Iris pigment epithelial cell (primary cell): ENCODE data around the gene TNK1.
A peak's percentile ranks its signal among the peaks of the same experiment; 100 is the strongest.
"Not testable (repeated sequence)": the region's sequence is repeated elsewhere in the genome, so short reads cannot be mapped to it uniquely, and the experiment has no call there.

ENCODE experiments used
- DNase-seq: peaks from one replicate; pipeline ENCODE4 v3.0.0-alpha.2; 2011; ENCODE audit warnings: low read depth

TNK1 gene

DNA sequence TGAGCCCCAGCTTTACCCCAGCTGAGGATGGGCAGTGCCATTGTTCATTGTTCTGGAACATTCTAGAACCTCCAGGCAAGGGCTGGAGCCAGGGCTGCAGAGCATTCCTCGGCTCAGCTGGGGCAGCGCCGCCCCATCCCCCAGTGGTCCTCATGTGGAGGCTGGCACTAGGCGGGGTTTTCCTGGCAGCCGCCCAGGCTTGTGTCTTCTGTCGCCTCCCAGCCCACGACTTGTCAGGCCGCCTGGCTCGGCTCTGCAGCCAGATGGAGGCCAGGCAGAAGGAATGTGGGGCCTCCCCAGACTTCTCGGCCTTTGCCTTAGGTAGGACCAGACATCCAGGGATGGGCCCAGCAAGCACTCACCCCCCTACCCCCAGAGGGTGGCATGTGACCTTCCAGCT lies 25.8 kb upstream of the TNK1 start, which contains the start of gene TMEM95:
Gene TMEM95, plus strand, starts transcription at position 104 of the 400 bp plus-strand sequence. Its CDS starts 49 bp downstream, at position 153.
- no peak for DNase-seq

DNA sequence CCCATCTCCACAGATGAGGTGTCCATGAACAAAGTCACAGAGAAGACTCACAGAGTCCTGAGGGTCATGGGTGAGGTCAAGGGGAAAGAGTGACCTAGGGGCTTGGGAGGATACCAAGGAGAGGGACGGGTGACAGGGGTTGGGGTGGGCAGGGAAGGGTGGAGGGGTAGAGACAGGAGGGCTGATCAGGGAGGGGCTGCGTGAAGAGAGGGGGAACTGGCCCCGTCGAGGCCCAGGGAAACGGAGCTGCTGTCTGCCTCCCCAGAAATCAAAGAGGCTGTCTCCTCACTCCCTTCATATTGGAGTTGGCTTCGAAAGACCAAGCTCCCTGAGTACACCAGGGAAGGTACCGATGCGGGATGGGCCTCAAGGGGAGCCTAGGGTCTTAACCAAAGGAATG lies 25.3 kb upstream of the TNK1 start:
- no peak for DNase-seq

DNA sequence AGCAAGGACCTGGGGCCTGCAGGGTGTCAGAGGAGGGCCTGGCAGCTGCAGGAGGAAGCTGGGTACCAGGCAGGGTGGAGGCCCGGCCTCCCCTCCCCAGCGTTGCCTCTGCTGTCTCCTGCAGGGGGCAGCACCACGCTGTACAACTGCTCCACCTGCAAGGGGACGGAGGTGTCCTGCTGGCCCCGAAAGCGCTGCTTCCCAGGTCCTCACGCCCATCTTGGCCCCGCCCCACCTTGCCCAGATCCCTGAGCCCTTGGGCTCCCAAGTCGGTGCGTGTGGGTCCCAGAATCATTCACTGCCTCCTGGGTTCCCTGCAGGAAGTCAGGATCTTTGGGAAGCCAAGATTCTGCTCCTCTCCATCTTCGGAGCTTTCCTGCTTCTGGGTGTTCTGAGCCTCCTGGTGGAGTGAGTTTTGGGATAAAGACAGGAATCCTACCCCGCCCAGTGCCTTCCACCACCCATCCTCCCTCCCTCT lies 24.8 kb upstream of the TNK1 start:
- DNase-seq = peak; percentile 56

DNA sequence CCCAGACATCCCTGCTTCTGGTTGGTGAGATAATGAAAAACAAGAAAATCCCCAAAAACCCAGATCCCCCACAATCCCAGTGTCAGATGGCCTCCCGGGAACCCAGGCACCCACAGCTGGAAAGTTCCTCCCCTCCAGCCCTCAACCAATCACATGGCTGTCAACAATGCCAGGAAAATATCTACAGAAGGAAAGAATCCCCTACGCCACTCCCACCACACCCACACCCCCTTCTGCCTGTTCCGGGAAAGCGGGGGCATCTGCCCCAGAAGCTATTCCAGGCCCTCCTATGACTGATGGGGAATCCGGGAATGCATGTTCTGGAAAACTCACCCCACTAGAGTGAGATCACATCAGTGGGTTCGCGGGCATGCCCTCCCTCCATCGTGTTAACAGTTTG lies 24.1 kb upstream of the TNK1 start:
- no peak for DNase-seq

DNA sequence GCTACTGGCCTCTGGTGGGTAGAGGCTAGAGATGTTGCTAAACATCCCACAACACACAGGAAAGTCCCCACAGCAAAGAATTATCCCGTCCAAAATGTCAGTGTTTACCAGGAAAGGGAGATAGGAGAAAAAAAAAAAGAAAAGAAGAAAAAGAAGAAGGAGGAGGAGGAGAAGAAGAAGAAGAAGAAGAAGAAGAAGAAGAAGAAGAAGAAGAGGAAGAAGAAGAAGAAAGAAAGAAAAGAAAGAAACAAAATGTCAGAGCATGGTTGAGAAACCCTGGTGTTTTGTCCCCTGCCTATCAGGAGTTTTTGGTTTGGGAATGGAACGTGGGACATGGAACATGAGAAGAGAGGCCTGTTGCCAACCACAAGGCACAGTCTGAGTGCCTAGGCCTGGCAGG lies 23.5 kb upstream of the TNK1 start:
- DNase-seq = no peak

DNA sequence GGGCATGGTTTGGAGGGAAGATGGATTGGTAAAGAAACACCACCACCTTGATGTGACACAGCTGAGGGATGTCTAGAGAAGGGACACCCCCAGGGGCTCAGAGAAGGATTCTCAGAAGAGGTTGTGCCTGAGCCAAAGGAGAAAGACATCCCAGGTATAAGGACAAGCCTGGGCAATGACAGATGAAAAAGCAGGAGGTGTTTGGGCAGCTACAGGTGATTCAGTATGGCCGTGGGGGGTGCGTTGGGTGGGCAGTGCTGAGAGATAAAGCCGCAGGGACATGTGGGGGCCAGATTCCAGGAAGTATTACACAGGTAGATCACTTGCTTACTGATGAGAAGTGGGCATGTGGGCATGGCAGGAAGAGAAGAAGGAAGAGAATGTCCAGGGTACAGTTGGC lies 19.0 kb upstream of the TNK1 start:
- DNase-seq = no peak

DNA sequence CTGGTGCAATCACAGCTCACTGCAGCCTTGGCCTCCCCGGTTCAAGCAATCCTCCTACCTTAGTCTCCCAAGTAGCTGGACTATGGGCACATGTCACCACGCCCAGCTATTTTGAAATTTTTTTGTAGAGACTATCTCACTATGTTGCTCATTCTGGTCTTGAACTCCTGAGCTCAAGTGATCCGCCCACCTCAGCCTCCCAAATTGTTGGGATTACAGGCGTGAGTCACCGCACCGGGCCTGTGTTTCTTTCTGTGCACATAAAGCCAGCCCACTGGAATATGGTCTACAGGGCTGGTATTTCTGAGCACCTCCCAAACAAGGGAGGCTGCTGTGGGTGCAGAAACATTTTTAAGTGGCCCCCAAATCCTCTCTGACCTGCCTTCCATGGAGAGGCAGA lies 17.6 kb upstream of the TNK1 start:
- DNase-seq = no peak

DNA sequence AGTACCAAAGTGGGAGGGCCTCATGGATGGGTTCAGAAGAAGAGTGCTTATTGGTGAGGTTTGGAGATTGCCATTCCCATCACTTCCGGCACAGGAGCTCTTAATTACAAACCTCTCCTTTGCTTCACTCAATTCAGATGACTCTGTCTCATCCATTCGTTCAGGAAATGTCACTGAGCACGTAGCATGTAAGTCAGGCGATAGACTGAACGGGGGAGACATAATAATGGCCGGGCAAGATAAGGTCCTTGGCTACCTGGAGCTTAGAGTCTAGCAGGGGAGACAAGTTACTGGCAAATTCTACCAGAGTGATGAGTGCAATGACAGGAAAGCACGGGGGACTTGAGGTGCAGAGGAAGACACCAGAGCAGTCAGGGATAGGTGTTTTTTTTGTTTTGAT lies 14.9 kb upstream of the TNK1 start:
- not testable (repeated sequence) for DNase-seq

DNA sequence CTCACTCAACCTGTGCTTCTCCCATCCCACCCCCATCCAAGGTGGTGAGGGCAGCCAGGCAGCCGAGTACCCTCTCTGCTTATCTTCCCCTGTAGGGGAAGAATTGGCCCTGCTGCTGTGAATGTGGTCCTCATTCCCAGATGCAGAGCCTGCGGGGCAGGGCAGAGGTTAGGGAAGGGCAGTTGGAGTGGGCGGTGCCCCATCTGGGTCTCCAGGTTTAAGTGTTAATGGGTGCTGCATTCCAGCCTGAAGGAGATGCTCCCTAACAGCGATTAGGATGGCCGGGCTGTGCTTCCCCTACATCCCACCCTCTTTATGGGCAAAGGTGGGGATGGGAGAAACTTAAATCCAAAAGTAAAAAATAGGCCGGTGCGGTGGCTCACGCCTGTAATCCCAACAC lies 13.8 kb upstream of the TNK1 start:
- DNase-seq = no peak

DNA sequence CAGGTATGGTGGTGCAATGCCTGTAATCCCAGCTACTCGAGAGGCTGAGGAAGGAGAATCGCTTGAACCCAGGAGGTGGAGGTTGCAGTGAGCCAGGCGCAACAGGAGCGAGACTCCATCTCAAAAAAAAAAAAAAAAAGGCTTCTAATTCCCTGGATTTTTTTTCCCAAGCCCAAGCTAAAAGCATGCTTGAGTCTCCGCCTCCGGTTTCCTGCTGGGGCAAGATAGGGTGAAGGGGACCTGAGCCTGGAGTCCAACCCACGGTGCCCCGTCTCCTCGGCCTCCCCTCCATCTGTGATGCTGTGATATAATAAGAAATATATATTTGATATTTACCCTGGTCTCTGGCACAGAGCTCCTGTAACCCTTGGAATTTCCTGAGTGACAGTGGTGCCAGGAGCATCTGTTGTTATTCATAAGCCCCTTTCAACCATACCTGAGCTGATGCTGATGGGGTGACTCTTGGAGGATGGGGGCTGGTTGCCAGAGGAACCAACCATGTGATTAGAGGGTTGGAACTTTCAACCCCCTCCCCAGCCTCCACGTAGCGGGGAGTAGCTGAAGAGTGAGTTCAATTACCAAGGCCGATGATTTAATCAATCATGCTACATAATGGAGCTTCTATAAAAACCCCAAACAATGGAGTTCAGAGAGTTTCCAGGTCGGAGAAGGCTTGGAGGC lies 12.8 kb upstream of the TNK1 start:
- DNase-seq = no peak

DNA sequence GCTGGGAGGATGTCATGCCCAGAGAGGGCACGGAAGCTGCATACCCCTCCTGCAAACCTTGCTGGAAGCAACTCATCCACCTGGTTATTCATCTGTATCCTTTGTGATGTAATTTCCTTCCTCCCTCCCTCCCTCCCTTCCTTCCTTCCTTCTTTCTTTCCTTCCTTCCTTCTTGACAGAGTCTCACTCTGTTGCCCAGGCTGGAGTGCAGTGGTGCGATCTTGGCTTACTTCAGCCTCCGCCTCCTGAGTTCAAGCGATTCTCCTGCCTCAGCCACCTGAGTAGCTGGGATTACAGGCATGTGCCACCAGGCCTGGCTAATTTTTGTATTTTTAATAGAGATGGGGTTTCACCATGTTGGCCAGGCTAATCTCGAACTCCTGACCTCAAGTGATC lies 12.3 kb upstream of the TNK1 start:
- not testable (repeated sequence) for DNase-seq

DNA sequence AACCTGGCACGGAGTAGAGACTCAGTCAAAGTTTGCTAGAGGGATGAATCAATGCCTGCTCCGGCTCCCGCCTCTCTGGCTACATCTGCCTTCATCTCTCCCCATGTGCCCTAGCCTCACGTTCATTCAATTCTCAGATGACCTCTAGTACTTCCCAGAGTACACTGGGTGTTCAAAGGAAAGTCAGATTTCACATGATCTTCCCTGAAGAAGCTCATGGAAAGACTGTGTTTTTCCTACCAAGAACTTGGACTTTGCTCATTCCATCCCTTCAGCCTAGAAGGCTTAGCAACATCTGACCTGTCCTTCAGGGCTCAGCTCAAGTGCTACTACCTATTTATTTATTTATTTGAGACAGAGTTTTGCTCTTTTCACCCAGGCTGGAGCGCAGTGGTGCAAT lies 11.1 kb upstream of the TNK1 start:
- no peak for DNase-seq

DNA sequence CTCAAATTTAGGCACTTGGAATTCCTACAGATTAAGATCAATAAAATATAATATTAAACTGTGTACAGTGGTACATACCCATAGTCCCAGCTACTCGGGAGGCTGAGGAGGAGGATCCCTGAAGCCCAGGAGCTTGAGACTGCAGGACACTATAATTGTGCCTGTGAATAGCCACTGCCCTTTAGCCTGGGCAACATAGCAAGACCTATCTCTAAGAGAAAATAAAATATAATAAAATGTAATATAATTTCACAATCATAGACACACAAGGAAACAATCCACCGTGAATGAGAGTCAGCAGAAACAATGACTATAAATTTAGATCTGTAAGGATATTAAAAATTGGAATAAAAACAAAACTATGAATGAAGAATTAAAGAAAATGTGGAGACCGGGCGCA lies 10.0 kb upstream of the TNK1 start:
- DNase-seq = no peak

DNA sequence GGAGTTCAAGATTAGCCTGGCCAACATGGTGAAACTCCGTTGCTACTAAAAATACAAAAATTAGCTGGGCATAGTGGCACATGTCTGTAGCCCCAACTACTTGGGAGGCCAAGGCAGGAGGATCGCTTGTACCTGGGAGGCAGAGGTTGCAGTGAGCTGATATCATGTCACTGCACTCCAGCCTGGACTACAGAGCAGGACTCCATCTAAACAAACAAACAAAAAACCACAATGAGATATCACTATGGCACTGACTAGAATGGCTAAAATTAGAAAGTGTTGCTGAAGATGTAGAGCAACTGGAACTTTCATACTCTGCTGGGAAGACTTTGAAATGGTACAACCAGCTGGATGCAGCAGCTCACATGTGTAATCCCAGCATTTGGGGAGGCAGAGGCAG lies 6.5 kb upstream of the TNK1 start:
- DNase-seq = no peak

DNA sequence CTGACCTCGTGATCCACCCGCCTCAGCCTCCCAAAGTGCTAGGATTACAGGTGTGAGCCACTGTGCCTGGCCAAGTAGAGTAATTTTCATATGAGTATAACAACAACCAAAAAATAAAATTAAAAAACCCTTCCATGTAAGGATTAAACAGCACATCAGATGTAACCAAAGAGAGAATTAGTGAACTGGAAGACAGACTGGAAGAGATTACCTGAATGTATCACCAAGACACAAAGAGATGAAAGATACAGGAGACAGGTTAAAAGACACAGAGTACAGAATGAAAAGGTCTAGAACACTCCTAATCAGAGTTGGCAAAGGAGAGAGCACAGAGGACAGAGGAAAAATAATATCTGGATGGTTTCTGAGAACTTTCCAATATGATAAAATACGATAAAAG lies 1.8 kb upstream of the TNK1 start:
- no peak for DNase-seq

DNA sequence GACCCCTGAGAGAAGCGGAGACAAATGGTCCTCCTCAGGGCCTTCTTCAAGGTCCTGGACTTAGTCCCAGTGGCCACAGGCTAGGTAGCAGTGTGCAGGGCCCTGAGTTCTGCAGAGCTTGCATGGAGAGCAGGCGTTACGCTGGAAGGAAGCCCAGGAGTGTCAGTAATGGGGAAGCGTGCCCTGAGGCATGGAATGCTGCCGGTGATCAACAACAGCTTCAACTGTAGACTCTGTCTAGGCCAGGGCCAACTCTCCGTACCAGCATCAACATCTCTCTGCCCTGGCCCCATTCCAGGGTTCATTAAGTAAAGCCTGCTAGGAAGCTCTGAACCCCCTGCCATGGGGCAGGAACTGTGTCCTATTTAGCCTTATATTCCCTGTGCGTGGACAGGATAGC lies 568 bp upstream of the TNK1 start:
- peak; percentile 35 for DNase-seq

DNA sequence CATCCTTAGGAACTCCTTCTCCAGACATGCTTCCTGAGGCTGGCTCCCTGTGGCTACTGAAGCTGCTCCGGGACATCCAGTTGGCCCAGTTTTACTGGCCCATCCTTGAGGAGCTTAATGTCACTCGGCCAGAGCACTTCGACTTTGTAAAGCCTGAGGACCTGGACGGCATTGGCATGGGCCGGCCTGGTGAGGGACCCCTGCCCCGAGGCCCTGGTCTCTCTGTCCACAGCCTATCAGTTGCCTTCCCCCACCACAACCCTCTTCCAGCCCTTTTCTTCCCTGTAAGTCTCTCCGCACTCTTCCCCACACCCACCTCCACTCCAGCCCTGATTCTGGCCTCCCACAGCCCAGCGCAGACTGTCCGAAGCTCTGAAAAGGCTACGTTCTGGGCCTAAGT lies 2.0 kb downstream of the TNK1 start:
- no peak for DNase-seq

DNA sequence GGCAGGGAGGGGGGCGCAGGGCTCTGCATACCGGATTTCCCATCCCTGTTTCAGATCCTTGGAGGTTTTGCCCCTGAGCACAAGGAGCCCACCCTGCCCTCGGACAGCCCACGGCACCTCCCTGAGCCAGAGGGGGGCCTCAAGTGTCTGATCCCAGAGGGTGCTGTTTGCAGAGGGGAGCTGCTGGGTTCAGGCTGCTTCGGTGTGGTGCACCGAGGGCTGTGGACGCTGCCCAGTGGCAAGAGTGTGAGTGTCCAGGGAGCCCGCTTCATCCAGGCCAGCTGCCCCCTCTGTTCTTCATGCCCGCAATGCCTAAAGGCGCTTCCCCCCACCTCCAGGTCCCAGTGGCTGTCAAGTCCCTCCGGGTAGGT lies 2.5 kb downstream of the TNK1 start:
- DNase-seq = no peak

DNA sequence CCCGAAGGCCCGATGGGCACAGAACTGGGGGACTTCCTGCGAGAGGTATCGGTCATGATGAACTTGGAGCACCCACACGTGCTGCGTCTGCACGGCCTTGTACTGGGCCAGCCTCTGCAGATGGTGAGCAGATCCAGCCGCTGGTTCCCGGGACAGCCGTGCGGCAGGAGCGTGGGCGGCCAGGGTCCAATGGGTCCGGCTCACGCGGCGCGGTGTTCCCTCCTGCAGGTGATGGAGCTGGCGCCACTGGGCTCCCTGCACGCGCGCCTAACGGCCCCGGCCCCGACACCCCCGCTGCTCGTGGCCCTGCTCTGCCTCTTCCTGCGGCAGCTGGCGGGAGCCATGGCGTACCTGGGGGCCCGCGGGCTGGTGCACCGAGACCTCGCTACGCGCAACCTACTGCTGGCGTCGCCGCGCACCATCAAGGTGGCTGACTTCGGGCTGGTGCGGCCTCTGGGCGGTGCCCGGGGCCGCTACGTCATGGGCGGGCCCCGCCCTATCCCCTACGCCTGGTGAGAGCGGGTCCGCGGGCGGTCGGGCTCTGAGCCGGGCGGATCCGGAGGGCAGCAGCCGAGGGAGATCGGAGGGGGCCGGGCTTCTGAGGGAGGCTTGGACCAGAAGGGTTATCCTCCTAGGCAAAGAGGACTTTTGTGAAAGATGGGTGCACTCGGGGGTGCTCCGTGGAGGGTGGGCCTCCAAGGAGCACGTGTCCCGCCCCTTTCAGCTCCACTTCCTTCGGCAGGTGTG lies 3.0 kb downstream of the TNK1 start:
- DNase-seq = peak; percentile 28

DNA sequence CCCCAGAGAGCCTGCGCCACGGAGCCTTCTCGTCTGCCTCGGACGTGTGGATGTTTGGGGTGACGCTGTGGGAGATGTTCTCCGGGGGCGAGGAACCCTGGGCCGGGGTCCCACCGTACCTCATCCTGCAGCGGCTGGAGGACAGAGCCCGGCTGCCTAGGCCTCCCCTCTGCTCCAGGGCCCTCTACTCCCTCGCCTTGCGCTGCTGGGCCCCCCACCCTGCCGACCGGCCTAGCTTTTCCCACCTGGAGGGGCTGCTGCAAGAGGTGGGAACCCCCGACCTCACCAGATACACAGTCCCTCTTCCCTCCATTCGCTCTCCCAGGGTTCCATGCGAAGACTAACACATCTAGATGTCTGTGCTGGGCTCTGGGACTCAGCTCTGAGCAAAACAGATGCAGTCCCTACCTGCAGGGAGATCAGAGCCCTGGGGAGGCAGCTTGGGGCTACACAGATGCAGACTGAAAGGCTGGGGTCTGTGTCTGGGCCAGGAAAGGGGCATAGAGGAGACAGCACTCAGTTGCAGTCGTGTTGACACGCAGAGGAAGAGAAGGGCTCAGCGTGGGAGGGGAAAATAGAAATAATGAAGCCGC lies 3.7 kb downstream of the TNK1 start:
- no peak for DNase-seq

DNA sequence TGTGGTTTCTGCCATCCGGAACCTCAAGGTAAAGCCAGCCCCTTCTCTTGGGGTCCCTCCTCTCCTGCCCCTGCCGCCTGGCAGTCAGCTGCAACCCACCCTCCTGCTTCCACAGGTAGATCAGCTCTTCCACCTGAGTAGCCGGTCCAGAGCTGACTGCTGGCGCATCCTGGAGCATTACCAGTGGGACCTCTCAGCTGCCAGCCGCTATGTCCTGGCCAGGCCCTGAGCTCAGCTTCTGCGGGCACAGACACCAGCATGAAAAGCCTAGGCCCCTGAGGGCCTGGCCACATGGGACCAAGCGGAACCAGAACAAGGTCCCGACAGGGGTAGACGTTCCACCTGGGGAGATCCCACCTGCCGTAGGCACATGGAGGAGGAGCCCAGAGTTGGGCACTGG lies 8.0 kb downstream of the TNK1 start:
- DNase-seq = no peak

DNA sequence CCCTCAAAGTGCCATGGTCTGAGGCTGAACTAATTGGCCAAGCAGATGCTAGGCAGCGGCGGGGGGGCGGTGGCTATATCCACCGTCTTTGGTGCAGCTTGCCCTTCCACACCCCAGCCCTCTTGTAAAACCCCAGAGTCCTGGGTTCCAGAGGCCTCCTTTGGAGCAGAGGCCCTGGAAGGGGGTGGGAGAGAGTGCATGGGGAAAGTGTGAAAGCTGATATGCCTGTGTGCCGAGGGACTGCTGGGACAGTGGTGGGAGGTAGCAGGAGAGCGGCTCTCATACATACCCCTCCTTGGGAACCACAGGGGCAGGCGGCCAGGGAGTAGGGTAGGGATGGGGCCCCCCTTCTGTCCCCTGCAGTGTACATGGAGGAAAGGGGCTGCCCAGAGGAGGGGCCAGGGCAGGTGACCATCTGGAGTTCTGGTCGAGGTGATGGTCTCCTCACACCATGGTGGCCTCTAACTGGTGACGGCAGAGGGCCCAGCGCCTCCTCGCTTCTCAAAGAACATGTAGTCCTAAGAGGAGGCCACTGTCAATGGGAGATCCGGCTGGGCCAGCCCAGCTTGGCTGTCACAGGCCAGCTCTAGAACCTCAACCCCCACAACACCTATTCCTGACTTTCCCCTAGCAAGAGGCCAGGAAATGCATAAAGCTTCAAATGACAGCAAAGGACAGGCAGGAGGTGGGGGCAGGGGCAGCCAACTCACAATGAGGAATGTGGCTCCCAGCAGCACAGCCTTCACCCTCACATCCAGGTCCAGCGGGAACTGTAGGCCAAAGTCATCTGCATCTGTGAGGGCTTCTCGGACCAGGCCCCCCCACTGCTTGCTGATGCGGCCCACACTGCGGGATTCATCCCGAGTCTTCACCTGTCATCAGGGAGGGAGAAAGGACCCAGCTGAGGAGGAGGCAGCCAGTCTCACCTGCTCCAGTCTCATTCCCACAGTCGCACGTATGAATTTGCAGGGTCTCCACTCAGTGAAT lies 9.3 kb downstream of the TNK1 start:
- no peak for DNase-seq
